ENCODE results near the gene MBNL1. TPM values are rescaled to one million over a fixed set of nuclear protein-coding genes. Genes with fewer than 3 reads are reported as not detected.
A peak's percentile ranks its signal among the peaks of the same experiment; 100 is the strongest.

Gene MBNL1
- total and polyA plus RNA-seq, 7 experiments from 2014 or later, result 371 to 675 (median 497) TPM

- H3K27me3 Mint-ChIP-seq, result peaks cover 0 to 11% (median 0%) of the 10 kb centered on the region in 5 donors
- ChIA-PET CTCF (no interaction called here), POLR2A (no interaction called here)
- H3K27ac ChIP-seq (ENCODE audit: low read depth, low read length), result peak overlapping the region; percentile 42
- H3K4me3 ChIP-seq (ENCODE audit: low read length), result no peak overlapping the region
- peaks cover 0 to 25% (median 12%) of the 10 kb centered on the region in 7 donors for H3K4me1 Mint-ChIP-seq
- no peaks in the 10 kb centered on the region for H3K36me3 ChIP-seq (ENCODE audit: control insufficient read depth in 2 of 3, insufficient read depth in 3 of 3, low read length in 3 of 3)
- H3K9me3 ChIP-seq (ENCODE audit: control insufficient read depth in 2 of 3, low read length in 3 of 3), result no peaks in the 10 kb centered on the region
- DNase-seq (no peak), ATAC-seq (no peak)
- peak overlapping the region in 8 of 9 donors; percentile 3 to 88 (median 56) for H3K27ac Mint-ChIP-seq
- H3K4me1 ChIP-seq (ENCODE audit: control insufficient read depth in 2 of 2, insufficient read depth in 2 of 2, low read length in 2 of 2), result peaks cover 4 to 9% of the 10 kb centered on the region in 2 donors
- H3K4me3 Mint-ChIP-seq, result peak overlapping the region in 2 of 10 donors; percentile 12 to 32
- peaks cover 0 to 17% (median 0%) of the 10 kb centered on the region in 11 donors for H3K9me3 Mint-ChIP-seq
- H3K27me3 ChIP-seq (ENCODE audit: control insufficient read depth in 2 of 2, insufficient read depth in 2 of 2, low read length in 2 of 2), result no peaks in the 10 kb centered on the region
- H3K36me3 Mint-ChIP-seq, result peaks cover 0 to 8% (median 0%) of the 10 kb centered on the region in 5 donors
- intact Hi-C loops (cut with micrococcal nuclease), result loop anchor here (5.0 to 10.0 kb wide), 3 partner anchors 36 to 1706 kb away; partner anchors contain the start of gene SIAH2 (in 1 of the 2)
Measured at GRCh38 chr3:152470893-152471292, 202.2 kb downstream of the MBNL1 start.

- POLR2A ChIA-PET, result interaction anchor here (0.7 to 1.2 kb wide), 4 partner anchors 11 to 53 kb away, joined by 3 to 5 read pairs (median 3); no protein-coding TSS in a partner anchor
- Histone ChIP-seq H3K9me3 (ENCODE audit: control insufficient read depth in 2 of 3, low read length in 3 of 3) (no peaks in the 10 kb centered on the region), H3K27me3 (ENCODE audit: control insufficient read depth in 2 of 2, insufficient read depth in 2 of 2, low read length in 2 of 2) (no peaks in the 10 kb centered on the region), H3K4me3 (ENCODE audit: low read length) (peak overlapping the region; percentile 32), H3K27ac (ENCODE audit: low read depth, low read length) (peak overlapping the region; percentile 81), H3K4me1 (ENCODE audit: control insufficient read depth in 2 of 2, insufficient read depth in 2 of 2, low read length in 2 of 2) (peaks cover 4 to 9% of the 10 kb centered on the region in 2 donors), H3K36me3 (ENCODE audit: control insufficient read depth in 2 of 3, insufficient read depth in 3 of 3, low read length in 3 of 3) (no peaks in the 10 kb centered on the region)
- peak; percentile 93 for ATAC-seq
- CTCF ChIA-PET, result interaction anchor here (0.6 to 1.9 kb wide), 12 partner anchors 14 to 1004 kb away, joined by 3 to 17 read pairs (median 4); no protein-coding TSS in a partner anchor
- Mint-ChIP-seq H3K9me3 (peaks cover 0 to 16% (median 0%) of the 10 kb centered on the region in 11 donors), H3K27me3 (peaks cover 0 to 16% (median 0%) of the 10 kb centered on the region in 5 donors), H3K27ac (peak overlapping the region; percentile 29 to 96 (median 88)), H3K36me3 (peaks cover 0 to under 1% (median 0%) of the 10 kb centered on the region in 5 donors), H3K4me1 (peaks cover 0 to 21% (median 12%) of the 10 kb centered on the region in 7 donors), H3K4me3 (peak overlapping the region; percentile 6 to 82 (median 72))
- DNase-seq, result peak; percentile 22 to 80 (median 72)
- intact Hi-C loops (cut with micrococcal nuclease), result loop anchor here (1.0 to 10.0 kb wide), 10 partner anchors 35 to 1707 kb away; partner anchors contain the start of gene SIAH2 (in 1 of the 2)
Measured at GRCh38 chr3:152471814-152472671, 203.3 kb downstream of the MBNL1 start.

GRCh38 chr3:152472672-152472954 is 203.9 kb downstream of the MBNL1 start:
- Mint-ChIP-seq H3K27ac (peak overlapping the region; percentile 29 to 96 (median 88)), H3K27me3 (peaks cover 0 to 19% (median 0%) of the 10 kb centered on the region in 5 donors), H3K9me3 (peaks cover 0 to 16% (median 0%) of the 10 kb centered on the region in 11 donors), H3K4me1 (peaks cover 0 to 18% (median 12%) of the 10 kb centered on the region in 7 donors), H3K4me3 (peak overlapping the region in 8 of 10 donors; percentile 64 to 82 (median 72)), H3K36me3 (no peaks in the 10 kb centered on the region)
- Histone ChIP-seq H3K36me3 (ENCODE audit: control insufficient read depth in 2 of 3, insufficient read depth in 3 of 3, low read length in 3 of 3) (no peaks in the 10 kb centered on the region), H3K4me1 (ENCODE audit: control insufficient read depth in 2 of 2, insufficient read depth in 2 of 2, low read length in 2 of 2) (peaks cover 4 to 9% of the 10 kb centered on the region in 2 donors), H3K27ac (ENCODE audit: low read depth, low read length) (peak overlapping the region; percentile 81), H3K9me3 (ENCODE audit: control insufficient read depth in 2 of 3, low read length in 3 of 3) (no peaks in the 10 kb centered on the region), H3K27me3 (ENCODE audit: control insufficient read depth in 2 of 2, insufficient read depth in 2 of 2, low read length in 2 of 2) (no peaks in the 10 kb centered on the region), H3K4me3 (ENCODE audit: low read length) (peak overlapping the region; percentile 32)
- DNase-seq, result no peak
- ChIA-PET POLR2A (interaction anchor here (1.2 kb wide), 1 partner anchor 25 kb away, joined by 3 read pairs; no protein-coding TSS in a partner anchor), CTCF (interaction anchor here (0.6 to 1.9 kb wide), 13 partner anchors 8 to 515 kb away, joined by 3 to 17 read pairs (median 4); no protein-coding TSS in a partner anchor)
- intact Hi-C loops (cut with micrococcal nuclease), result loop anchor here (1.0 to 10.0 kb wide), 10 partner anchors 35 to 1708 kb away; partner anchors contain the start of gene SIAH2 (in 1 of the 2)
- ATAC-seq, result no peak

GRCh38 chr3:152474585-152474984 is 205.9 kb downstream of the MBNL1 start:
- intact Hi-C loops (cut with micrococcal nuclease), result loop anchor here (1.0 to 10.0 kb wide), 6 partner anchors 33 to 1710 kb away; partner anchors contain the start of gene SIAH2 (in 1 of the 2)
- Histone ChIP-seq H3K27me3 (ENCODE audit: control insufficient read depth in 2 of 2, insufficient read depth in 2 of 2, low read length in 2 of 2) (no peaks in the 10 kb centered on the region), H3K27ac (ENCODE audit: low read depth, low read length) (no peak overlapping the region), H3K9me3 (ENCODE audit: control insufficient read depth in 2 of 3, low read length in 3 of 3) (no peaks in the 10 kb centered on the region), H3K4me3 (ENCODE audit: low read length) (no peak overlapping the region), H3K36me3 (ENCODE audit: control insufficient read depth in 2 of 3, insufficient read depth in 3 of 3, low read length in 3 of 3) (no peaks in the 10 kb centered on the region), H3K4me1 (ENCODE audit: control insufficient read depth in 2 of 2, insufficient read depth in 2 of 2, low read length in 2 of 2) (peaks cover 4 to 9% of the 10 kb centered on the region in 2 donors)
- Mint-ChIP-seq H3K9me3 (peaks cover 0 to 16% (median 0%) of the 10 kb centered on the region in 11 donors), H3K27ac (no peak overlapping the region), H3K4me3 (no peak overlapping the region), H3K36me3 (no peaks in the 10 kb centered on the region), H3K4me1 (peaks cover 0 to 18% (median 12%) of the 10 kb centered on the region in 7 donors), H3K27me3 (peaks cover 0 to 28% (median 0%) of the 10 kb centered on the region in 5 donors)
- ChIA-PET CTCF (interaction anchor here (1.1 kb wide), 1 partner anchor 402 kb away, joined by 6 read pairs; no protein-coding TSS in a partner anchor), POLR2A (no interaction called here)
- DNase-seq, result no peak
- no peak for ATAC-seq

GRCh38 chr3:152477422-152477821 is 208.7 kb downstream of the MBNL1 start:
- Mint-ChIP-seq H3K27me3 (peaks cover 0 to 51% (median 0%) of the 10 kb centered on the region in 5 donors), H3K27ac (no peak overlapping the region), H3K4me1 (peaks cover 0 to 7% (median 5%) of the 10 kb centered on the region in 7 donors), H3K9me3 (peaks cover 0 to 20% (median 10%) of the 10 kb centered on the region in 11 donors), H3K4me3 (no peak overlapping the region), H3K36me3 (peaks cover 2 to 19% (median 13%) of the 10 kb centered on the region in 5 donors)
- peaks cover 2 to 7% of the 10 kb centered on the region in 2 donors for H3K4me1 ChIP-seq (ENCODE audit: control insufficient read depth in 2 of 2, insufficient read depth in 2 of 2, low read length in 2 of 2)
- no peak overlapping the region for H3K27ac ChIP-seq (ENCODE audit: low read depth, low read length)
- intact Hi-C loops (cut with micrococcal nuclease), result loop anchor here in 1 of 2 donors (10.0 kb wide), 1 partner anchor 1713 kb away; the partner anchor contains the start of gene SIAH2
- ATAC-seq (no peak), DNase-seq (no peak)
- CTCF ChIA-PET, result no interaction called here
- POLR2A ChIA-PET, result interaction anchor here (0.7 kb wide), 1 partner anchor 215 kb away, joined by 3 read pairs; no protein-coding TSS in a partner anchor
- no peak overlapping the region for H3K4me3 ChIP-seq (ENCODE audit: low read length)
- no peaks in the 10 kb centered on the region for H3K27me3 ChIP-seq (ENCODE audit: control insufficient read depth in 2 of 2, insufficient read depth in 2 of 2, low read length in 2 of 2)
- no peaks in the 10 kb centered on the region for H3K36me3 ChIP-seq (ENCODE audit: control insufficient read depth in 2 of 3, insufficient read depth in 3 of 3, low read length in 3 of 3)
- peaks cover 0 to under 1% (median 0%) of the 10 kb centered on the region in 3 experiments for H3K9me3 ChIP-seq (ENCODE audit: control insufficient read depth in 2 of 3, low read length in 3 of 3)

- Histone ChIP-seq H3K36me3 (ENCODE audit: control insufficient read depth in 2 of 3, insufficient read depth in 3 of 3, low read length in 3 of 3) (no peaks in the 10 kb centered on the region), H3K27ac (ENCODE audit: low read depth, low read length) (no peak overlapping the region), H3K27me3 (ENCODE audit: control insufficient read depth in 2 of 2, insufficient read depth in 2 of 2, low read length in 2 of 2) (no peaks in the 10 kb centered on the region), H3K4me1 (ENCODE audit: control insufficient read depth in 2 of 2, insufficient read depth in 2 of 2, low read length in 2 of 2) (no peaks in the 10 kb centered on the region), H3K4me3 (ENCODE audit: low read length) (no peak overlapping the region), H3K9me3 (ENCODE audit: control insufficient read depth in 2 of 3, low read length in 3 of 3) (peaks cover 0 to 7% (median 0%) of the 10 kb centered on the region in 3 experiments)
- Mint-ChIP-seq H3K27ac (no peak overlapping the region), H3K4me1 (peaks cover 0 to 2% (median 0%) of the 10 kb centered on the region in 7 donors), H3K36me3 (peaks cover 10 to 39% (median 34%) of the 10 kb centered on the region in 5 donors), H3K27me3 (peaks cover 0 to 51% (median 0%) of the 10 kb centered on the region in 5 donors), H3K9me3 (peaks cover 0 to 41% (median 20%) of the 10 kb centered on the region in 11 donors), H3K4me3 (no peak overlapping the region)
- ChIA-PET POLR2A (interaction anchor here (0.6 kb wide), 1 partner anchor 116 kb away, joined by 3 read pairs; no protein-coding TSS in a partner anchor), CTCF (no interaction called here)
- no peak for ATAC-seq
- intact Hi-C loops (cut with micrococcal nuclease), result no loop called here
- no peak for DNase-seq
Measured at GRCh38 chr3:152480282-152480953, 211.7 kb downstream of the MBNL1 start.

Measured in naive thymus-derived CD4-positive, alpha-beta T cell (primary cell).